ENCODE data around the gene GP9. TPM values are rescaled to one million over a fixed set of nuclear protein-coding genes. Genes with fewer than 3 reads are reported as not detected.
A peak's percentile ranks its signal among the peaks of the same experiment; 100 is the strongest.

The GP9 gene
- total RNA-seq (2014; rRNA removed; shearing (Covaris generic)) = not detected in 2 replicates

DNA sequence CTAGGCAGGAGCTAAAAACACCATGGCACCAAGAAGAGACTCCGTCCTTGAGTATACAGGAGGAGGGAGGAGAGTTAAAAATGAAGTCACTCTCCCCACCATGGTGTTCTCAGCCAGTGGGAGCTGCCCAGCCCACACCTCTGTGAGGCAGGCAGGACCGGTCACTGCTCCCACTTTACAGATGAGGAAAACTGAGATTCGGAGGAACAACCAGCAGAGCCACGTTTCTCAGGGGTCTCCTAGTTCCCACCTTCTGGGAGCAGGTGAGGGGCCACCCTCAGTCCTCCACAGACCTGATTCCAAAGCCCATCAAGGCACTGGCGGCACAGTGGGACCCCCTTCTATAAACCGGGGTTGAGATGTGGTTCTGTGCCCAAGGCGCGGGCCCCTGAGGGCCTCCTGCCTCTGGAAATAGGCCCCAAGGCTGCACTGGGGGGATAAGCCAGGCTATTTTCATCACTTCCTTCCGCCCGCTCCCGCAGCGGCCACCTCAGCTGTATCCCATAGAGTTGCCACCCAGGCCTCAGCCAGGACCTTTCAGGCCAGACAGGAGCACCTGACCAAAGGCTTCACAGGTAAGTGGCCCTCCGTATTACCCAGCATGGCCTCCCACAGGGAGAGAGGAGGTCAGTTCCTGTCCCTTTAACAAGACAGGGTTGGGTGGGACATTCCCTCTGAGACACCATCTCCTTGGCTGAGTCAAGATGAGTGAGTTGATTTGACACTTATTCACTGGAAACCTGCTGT is at the start of gene GP9:
TSS of gene GP9 (plus strand) at position 504 of the 747 bp plus-strand sequence. CDS start 961 bp downstream, outside the sequence.
- H3K4me3 ChIP-seq (ENCODE audit: insufficient read depth, low read depth, low read length) = no peak within 1 kb of the TSS
- H3K36me3 ChIP-seq (replicated peaks; ENCODE audit: control insufficient read depth, insufficient read depth, low read length) = no peaks in the 10 kb centered on the region
- H3K27me3 ChIP-seq (ENCODE audit: control insufficient read depth, insufficient read depth, low read length) = no peaks in the 10 kb centered on the region
- no peak for DNase-seq

DNA sequence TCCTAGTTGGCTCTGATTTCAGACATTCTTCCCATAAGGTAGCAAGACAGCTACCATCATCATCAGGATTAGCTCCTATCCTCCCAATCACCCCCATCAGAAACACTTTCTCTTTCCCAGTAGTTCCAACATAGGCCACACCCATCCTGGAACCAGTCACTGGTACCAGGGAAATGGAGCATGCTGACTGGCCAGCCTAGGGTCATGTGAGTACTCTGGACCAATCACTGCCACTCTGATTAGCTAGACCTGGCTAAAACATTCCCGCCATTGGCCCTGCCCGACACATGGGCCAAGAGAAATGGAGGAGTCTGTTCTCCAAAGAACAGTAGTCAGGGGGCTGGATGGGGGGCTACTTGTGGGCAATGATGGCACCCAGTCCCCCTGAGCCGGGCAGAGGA is 47.1 kb upstream of the GP9 start:
- Histone ChIP-seq H3K36me3 (replicated peaks; ENCODE audit: control insufficient read depth, insufficient read depth, low read length) (no peaks in the 10 kb centered on the region), H3K4me3 (ENCODE audit: insufficient read depth, low read depth, low read length) (no peak overlapping the region), H3K27me3 (ENCODE audit: control insufficient read depth, insufficient read depth, low read length) (no peaks in the 10 kb centered on the region)
- DNase-seq = peak; percentile 58

DNA sequence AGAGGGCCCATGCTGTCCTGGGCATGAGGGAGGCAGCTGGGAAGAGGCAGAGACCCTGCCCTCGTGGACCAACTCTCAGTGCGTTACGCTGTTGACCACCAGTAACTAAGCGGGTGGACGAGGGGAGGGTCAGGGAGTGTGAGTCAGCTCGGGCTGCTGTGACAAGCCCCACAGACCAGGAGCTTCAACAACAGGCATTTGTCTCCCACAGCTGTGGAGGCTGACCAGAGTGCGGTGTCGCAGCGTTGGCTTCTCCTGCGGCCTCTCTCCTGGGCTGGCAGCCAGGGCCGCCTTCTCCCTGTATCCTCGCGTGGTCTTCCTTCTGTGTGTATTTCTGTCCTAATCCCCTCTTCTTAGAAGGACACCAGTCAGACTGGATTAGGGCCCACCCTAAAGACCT is 46.4 kb upstream of the GP9 start:
- H3K4me3 ChIP-seq (ENCODE audit: insufficient read depth, low read depth, low read length) = no peak overlapping the region
- DNase-seq = no peak
- H3K36me3 ChIP-seq (replicated peaks; ENCODE audit: control insufficient read depth, insufficient read depth, low read length) = no peaks in the 10 kb centered on the region
- no peaks in the 10 kb centered on the region for H3K27me3 ChIP-seq (ENCODE audit: control insufficient read depth, insufficient read depth, low read length)

DNA sequence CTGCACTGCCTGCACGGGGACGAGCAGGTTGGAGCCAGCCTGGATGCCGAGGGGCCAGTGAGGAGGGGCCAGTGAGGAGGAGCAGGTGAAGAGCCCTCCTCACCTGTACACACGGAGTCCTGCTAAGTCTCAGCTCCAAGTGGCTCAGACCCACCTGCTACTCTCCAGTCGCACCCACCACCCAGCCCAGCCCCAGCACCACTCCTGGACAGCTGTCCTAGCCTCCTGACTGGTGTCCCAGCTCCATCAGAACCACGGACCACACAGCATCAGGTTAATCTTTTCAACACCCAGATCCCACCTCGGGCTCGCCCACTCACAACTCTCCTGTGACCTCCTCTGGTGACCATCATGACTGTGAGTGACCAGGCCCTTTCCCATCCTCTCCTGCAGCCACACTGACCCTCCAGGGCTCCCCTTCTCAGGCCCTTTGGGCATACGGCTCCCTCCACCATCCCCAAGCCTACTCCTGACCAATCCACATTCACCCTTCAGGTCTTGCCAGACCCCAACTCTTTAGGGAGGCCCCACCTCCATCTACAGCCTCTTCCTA is 45.7 kb upstream of the GP9 start:
- DNase-seq = no peak
- Histone ChIP-seq H3K36me3 (replicated peaks; ENCODE audit: control insufficient read depth, insufficient read depth, low read length) (no peaks in the 10 kb centered on the region), H3K4me3 (ENCODE audit: insufficient read depth, low read depth, low read length) (no peak overlapping the region), H3K27me3 (ENCODE audit: control insufficient read depth, insufficient read depth, low read length) (no peaks in the 10 kb centered on the region)

DNA sequence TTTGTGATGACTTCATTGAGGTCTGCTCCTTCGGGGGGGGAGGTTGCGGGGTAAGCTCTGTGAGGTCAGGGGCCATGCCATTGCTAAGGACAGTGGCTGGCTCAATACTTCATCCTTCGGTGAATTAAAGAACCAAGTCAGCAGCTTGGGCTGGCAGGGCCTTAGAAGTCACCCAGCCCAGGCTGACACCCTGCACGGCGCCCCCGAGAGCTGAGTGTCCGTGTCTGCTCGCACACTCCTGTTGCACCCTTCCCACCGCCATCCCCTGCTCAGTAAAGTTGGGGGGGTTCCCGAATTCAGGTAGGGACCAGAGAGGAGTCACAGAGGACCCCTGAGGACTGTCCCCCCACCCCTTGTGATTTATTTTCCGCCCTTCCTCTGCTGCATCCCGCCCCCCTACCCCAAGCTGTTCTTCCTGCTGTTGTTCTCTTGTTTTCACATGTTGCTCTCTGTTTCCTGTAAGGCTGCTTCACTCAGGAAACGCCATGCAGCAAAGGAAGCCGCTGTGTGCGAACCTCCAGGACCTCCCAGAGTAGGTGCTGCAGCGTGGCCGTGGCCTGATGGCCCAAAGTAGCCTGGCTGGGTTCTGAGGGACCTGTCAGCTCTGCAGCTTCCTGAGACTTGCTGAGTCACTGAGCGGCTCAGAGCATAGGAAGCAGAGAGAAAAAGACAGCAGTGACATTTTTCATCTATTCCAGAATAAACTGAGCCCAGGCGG is 45.0 kb upstream of the GP9 start:
- Histone ChIP-seq H3K27me3 (ENCODE audit: control insufficient read depth, insufficient read depth, low read length) (no peaks in the 10 kb centered on the region), H3K4me3 (ENCODE audit: insufficient read depth, low read depth, low read length) (no peak overlapping the region), H3K36me3 (replicated peaks; ENCODE audit: control insufficient read depth, insufficient read depth, low read length) (no peaks in the 10 kb centered on the region)
- no peak for DNase-seq

DNA sequence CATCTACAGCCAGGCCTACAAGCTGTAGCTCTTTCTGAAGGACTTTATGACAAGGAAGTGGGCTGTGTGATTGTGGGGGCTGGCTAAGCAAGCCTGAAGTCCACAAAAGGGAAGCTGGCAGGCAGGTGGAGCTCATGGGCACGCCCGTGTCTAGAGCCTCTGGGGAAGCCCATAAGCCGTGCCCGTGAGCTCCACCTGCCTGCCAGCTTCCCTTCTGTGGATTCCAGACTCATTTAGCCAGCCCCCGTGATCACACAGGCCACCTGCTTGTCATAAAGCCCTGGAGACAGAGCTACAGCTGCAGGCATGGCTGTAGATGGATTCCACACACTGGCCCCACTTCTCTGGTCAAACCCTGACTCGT is 44.2 kb upstream of the GP9 start:
- no peak overlapping the region for H3K4me3 ChIP-seq (ENCODE audit: insufficient read depth, low read depth, low read length)
- DNase-seq = no peak
- no peaks in the 10 kb centered on the region for H3K36me3 ChIP-seq (replicated peaks; ENCODE audit: control insufficient read depth, insufficient read depth, low read length)
- no peaks in the 10 kb centered on the region for H3K27me3 ChIP-seq (ENCODE audit: control insufficient read depth, insufficient read depth, low read length)

DNA sequence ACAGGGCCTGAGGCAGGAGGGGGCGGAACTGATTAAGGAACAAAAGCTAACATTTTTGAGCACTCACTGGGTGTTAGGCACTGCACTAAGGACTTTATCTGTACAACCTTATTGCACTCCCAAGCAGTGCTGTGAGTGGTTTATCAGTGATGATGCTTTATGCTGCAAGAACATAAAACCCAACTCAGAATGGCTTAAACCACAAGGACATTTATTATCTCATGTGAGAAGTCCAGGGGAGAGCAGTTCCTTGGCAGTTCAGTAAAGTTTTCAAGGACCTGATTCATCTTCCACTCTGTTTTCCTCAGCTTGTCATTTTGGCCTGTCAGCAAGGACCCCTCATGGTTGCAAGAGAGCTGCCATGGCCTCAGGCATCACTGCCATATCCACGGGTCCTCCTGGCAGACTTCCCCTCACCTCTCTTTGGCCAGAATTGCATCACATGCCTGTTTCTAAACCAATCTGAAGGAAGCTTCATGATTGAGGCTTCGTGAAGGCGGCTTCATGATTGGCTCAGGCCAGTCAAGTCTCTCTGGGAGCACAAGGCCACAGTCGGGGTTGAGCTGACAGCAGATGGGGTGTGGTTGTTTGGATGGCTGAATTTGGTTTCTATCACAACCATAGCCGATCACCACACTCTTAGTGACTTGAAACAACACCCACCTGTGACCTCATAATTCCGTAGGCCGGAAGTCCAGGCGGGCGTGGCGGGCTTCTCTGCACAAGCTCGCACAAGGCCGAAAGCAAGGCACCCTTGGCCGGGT is 43.7 kb upstream of the GP9 start:
- DNase-seq = no peak

DNA sequence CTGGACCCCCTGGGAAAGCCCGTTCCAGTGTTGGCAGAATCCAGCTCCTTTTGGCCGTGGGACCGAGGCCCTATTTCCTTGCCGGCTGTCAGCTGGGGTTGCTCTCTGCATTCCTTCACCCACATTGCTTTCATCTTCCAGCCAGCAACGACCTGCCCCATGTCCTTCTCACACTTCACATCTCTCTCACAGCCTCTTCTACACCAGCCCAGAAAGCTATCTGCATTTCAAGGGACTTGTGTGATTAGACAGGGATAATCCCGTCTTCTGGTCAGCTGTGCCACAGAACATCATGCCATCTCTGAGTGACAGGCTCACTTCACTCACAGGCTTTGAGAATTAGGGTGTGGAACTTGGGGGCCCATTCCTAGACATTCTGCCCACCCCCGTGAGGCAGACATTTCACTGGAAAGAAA is 43.1 kb upstream of the GP9 start:
- Histone ChIP-seq H3K27me3 (ENCODE audit: control insufficient read depth, insufficient read depth, low read length) (no peaks in the 10 kb centered on the region), H3K4me3 (ENCODE audit: insufficient read depth, low read depth, low read length) (no peak overlapping the region), H3K36me3 (replicated peaks; ENCODE audit: control insufficient read depth, insufficient read depth, low read length) (no peaks in the 10 kb centered on the region)
- no peak for DNase-seq

More for the DNA sequence above, 43.7 kb upstream of the GP9 start:
- no peaks in the 10 kb centered on the region for H3K27me3 ChIP-seq (ENCODE audit: control insufficient read depth, insufficient read depth, low read length)
- H3K4me3 ChIP-seq (ENCODE audit: insufficient read depth, low read depth, low read length) = no peak overlapping the region
- no peaks in the 10 kb centered on the region for H3K36me3 ChIP-seq (replicated peaks; ENCODE audit: control insufficient read depth, insufficient read depth, low read length)

DNA sequence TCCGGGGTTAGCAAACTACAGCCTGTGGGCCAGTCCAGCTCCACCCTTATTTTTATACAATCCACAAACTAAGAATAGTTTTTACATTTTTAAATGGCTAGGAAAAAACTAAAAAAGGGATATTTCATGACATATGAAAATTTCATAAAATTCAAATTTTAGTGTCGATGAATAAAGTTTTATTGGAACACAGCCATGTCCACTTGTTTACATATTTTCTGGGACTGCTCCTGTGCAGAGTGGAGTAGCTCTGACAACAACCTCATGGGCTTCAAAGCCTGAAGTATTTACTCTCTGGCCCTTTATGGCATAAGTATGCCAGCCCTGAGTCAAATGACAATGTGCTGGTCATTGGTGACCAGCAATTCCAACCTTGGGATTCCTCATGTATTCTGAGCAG is 42.3 kb upstream of the GP9 start:
- Histone ChIP-seq H3K27me3 (ENCODE audit: control insufficient read depth, insufficient read depth, low read length) (no peaks in the 10 kb centered on the region), H3K36me3 (replicated peaks; ENCODE audit: control insufficient read depth, insufficient read depth, low read length) (no peaks in the 10 kb centered on the region), H3K4me3 (ENCODE audit: insufficient read depth, low read depth, low read length) (no peak overlapping the region)
- no peak for DNase-seq

DNA sequence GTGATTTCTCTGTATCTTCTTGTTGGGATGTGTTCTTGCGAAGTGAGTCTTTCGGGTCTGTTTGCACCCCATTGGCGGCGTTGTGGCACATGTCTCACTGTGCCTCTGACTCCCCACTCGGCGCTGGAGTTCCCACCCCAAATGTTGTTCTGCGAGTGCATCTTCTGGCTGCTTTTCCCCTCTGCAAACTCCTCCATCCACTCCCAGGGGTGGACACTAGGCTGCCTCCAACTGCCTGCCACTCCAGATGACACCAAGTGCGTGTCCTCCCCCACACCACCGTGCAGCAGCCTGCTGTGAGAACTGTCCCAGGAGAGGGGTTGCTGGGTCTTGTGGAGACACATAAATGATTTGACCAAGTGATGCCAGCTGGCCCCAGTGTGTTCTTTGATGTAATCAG is 41.8 kb upstream of the GP9 start:
- no peak for DNase-seq
- Histone ChIP-seq H3K36me3 (replicated peaks; ENCODE audit: control insufficient read depth, insufficient read depth, low read length) (no peaks in the 10 kb centered on the region), H3K27me3 (ENCODE audit: control insufficient read depth, insufficient read depth, low read length) (no peaks in the 10 kb centered on the region), H3K4me3 (ENCODE audit: insufficient read depth, low read depth, low read length) (no peak overlapping the region)

DNA sequence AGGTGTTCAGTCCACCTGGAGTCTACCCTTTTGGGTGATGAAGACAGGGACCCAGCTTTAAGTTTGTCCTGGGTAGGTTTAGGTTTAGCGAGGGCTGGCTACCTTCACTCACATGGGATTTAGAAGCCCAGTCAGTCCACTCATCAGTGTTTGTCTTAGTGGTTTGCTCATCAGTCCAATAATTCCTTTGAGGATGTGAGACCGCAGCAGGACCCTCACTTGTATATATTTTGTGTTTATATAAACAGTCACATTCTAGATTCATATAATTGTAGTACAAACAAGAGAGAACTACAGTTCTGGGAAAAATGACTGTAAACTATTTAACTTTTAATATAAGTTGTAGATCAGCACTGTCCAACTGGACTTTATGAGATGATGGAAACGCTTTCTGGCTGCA is 41.3 kb upstream of the GP9 start:
- no peak for DNase-seq
- Histone ChIP-seq H3K27me3 (ENCODE audit: control insufficient read depth, insufficient read depth, low read length) (no peaks in the 10 kb centered on the region), H3K36me3 (replicated peaks; ENCODE audit: control insufficient read depth, insufficient read depth, low read length) (no peaks in the 10 kb centered on the region), H3K4me3 (ENCODE audit: insufficient read depth, low read depth, low read length) (no peak overlapping the region)

DNA sequence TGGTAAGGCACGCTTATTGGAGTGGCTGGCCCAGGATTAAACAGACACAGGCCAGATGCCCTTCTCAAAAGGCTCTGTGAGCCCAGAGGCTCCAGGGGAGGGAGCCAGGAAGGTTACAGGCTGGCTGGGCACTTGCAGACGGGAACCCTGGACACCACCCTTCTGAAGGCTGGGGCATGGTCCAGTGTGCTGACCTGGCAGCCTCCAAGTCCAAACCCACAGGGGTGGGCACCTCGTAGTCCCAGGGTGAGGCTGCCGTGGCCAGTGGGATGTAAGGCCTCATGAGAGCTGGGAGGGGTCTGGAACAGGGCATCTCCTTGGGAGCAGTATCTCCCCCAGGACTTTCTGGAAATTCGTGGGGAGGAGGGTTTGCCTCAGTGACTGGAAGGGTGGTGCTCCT is 39.9 kb upstream of the GP9 start:
- peaks cover 3% of the 10 kb centered on the region; the same call in 1 of the 2 replicates for H3K27me3 ChIP-seq (ENCODE audit: control insufficient read depth, insufficient read depth, low read length)
- H3K36me3 ChIP-seq (replicated peaks; ENCODE audit: control insufficient read depth, insufficient read depth, low read length) = no peaks in the 10 kb centered on the region
- DNase-seq = no peak
- no peak overlapping the region for H3K4me3 ChIP-seq (ENCODE audit: insufficient read depth, low read depth, low read length)

DNA sequence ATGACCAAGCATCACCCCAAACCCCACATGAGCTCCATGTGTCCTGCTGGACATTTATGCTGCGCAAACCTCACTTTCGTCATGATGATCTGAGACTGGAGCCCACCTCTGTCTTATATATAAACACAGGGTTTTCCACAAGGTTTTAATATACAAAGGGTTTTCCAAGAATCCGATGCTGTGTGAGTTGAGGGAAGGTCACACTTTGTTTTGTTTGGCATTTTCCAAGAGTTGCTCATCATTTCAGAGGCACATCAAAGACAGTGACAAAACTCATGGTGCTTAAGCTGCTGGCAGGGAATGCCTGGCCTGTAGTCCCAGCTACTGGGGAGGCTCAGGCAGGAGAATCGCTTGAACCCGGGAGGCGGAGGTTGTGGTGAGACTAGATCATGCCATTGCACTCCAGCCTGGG is 39.4 kb upstream of the GP9 start:
- no peaks in the 10 kb centered on the region for H3K36me3 ChIP-seq (replicated peaks; ENCODE audit: control insufficient read depth, insufficient read depth, low read length)
- peaks cover 4% of the 10 kb centered on the region for H3K27me3 ChIP-seq (ENCODE audit: control insufficient read depth, insufficient read depth, low read length)
- DNase-seq = no peak
- H3K4me3 ChIP-seq (ENCODE audit: insufficient read depth, low read depth, low read length) = no peak overlapping the region

DNA sequence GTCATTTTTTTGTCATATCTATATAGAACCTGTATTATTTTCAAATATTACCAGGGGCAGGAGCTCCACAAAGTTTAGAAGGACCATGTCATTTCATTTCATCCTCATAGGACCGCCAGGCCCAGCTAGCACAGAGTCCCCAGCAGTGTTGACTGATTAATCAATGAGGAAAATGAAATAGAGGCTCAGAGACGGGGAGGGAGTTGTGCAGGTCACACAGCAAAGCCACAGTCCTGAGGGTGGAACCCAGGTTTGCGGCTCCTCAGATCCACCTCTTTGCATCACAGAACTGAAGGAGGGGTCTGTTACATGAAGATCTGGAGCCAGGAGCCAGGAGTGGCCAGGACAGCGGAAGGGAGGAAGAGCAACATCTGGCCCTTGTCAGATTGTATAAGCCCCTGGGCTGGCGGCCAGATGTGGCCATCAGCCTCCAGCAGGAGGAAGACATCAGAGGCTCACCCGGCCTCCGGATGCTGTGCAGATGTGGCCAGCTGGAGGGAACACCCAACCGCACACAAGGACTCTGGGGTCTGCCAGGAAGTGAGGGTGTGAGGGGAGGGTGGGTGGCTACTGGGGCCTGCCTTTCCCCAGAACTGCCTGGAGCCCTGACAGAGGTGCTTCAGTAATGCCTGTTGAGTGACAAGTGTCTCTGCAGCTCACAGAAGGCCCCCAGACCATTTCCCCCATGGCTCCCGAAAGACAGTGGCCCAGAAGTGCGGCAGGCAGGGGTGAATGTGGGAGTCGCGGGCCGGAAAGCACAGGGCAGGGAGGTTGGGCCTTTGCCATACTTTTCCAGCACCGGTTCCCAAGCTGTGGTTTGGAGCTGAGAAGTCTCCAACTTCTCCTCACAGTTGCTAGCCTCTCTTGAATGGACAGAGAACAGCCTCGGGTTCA is 38.2 kb upstream of the GP9 start:
- Histone ChIP-seq H3K27me3 (ENCODE audit: control insufficient read depth, insufficient read depth, low read length) (peaks cover 12% of the 10 kb centered on the region), H3K36me3 (replicated peaks; ENCODE audit: control insufficient read depth, insufficient read depth, low read length) (no peaks in the 10 kb centered on the region), H3K4me3 (ENCODE audit: insufficient read depth, low read depth, low read length) (no peak overlapping the region)
- peak; percentile 34 for DNase-seq
